Measurements from ENCODE around the gene EPHB1. TPM values are rescaled to one million over a fixed set of nuclear protein-coding genes. Genes with fewer than 3 reads are reported as not detected.

Gene EPHB1
- polyA plus RNA-seq, 1 of the 3 experiments (the other 2 are of a cell fraction) = 1.2 TPM

DNA sequence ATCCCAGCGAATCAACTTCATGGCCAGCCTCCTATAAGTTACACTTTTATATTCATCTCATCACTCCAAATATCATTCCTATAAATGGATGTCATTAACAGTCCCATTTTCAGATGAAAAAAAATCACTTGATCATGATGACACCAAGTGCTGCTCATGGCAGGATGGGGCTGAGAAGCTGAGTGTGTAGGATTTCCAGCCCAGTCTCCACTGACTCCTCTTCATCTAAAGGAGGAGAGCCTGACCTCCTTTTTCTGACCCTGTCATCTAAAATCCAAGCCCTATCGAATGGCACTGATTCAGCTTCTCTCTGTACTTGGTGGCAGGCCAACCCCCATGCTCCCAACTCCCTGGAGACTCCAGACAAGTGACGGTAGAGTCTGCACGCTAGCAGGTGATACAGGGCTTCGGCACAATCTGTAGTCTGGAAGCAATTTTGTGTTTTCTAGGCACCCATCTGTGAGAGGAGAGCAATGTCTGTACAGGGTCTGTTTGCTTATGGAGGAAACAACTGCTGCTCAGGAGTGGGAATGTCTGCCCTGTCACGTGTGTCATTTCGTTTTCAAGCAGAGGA is 103.2 kb downstream of the EPHB1 start:
- Histone ChIP-seq H3K36me3 (replicated peaks in 1 of 2; ENCODE audit: control insufficient read depth in 1 of 2, insufficient read depth in 2 of 2, low read length in 1 of 2) (no peaks in the 10 kb centered on the region), H3K27me3 (ENCODE audit: insufficient read depth) (no peaks in the 10 kb centered on the region), H3K27ac (ENCODE audit: low read depth in 2 of 2, low read length in 1 of 2) (no peak overlapping the region), H4K20me1 (ENCODE audit: insufficient read depth) (peaks cover 4% of the 10 kb centered on the region; the same call in 1 of the 2 replicates), H3F3A (replicated peaks; ENCODE audit: insufficient read depth) (no peaks in the 10 kb centered on the region), H3K9ac (no peak overlapping the region), H3K79me2 (ENCODE audit: insufficient read depth) (no peaks in the 10 kb centered on the region), H3K4me1 (ENCODE audit: control insufficient read depth in 1 of 2, insufficient read depth in 2 of 2, low read depth in 1 of 2, low read length in 1 of 2) (peaks cover 0 to 6% of the 10 kb centered on the region in 2 experiments; a peak in 2 of 4 replicates), H3K4me2 (no peak overlapping the region), H2AFZ (ENCODE audit: low read depth) (no peak overlapping the region), H3K4me3 (ENCODE audit: low read depth in 2 of 2, low read length in 1 of 2) (no peak overlapping the region), H3K9me2 (no peaks in the 10 kb centered on the region), H3K9me3 (no peaks in the 10 kb centered on the region)
- DNase-seq = no peak
- TF ChIP-seq JUND (IDR thresholded peaks at IDR 0.05) = no peak
- no peak for TF ChIP-seq TCF12 (IDR thresholded peaks at IDR 0.05)
- no peak for TF ChIP-seq RAD21 (IDR thresholded peaks at IDR 0.05; ENCODE audit: low read length)
- TF ChIP-seq EZH2phosphoT487 (IDR thresholded peaks at IDR 0.05; ENCODE audit: borderline replicate concordance, low read depth) = no peak
- TF ChIP-seq TAF1 (IDR thresholded peaks at IDR 0.05; ENCODE audit: borderline replicate concordance, low read depth, low read length) = no peak
- no peak for TF ChIP-seq YY1 (IDR thresholded peaks at IDR 0.05; ENCODE audit: low read depth)
- no peak for TF ChIP-seq GABPA (IDR thresholded peaks at IDR 0.05; ENCODE audit: low read depth)
- no peak for TF ChIP-seq POLR2AphosphoS5 (IDR thresholded peaks at IDR 0.05; ENCODE audit: low read depth, low read length)
- no peak for TF ChIP-seq FOXJ3 (CRISPR knock-in tag; IDR thresholded peaks at IDR 0.05)
- TF ChIP-seq GATA2 (CRISPR knock-in tag; IDR thresholded peaks at IDR 0.05) = no peak
- no peak for TF ChIP-seq SMC3 (IDR thresholded peaks at IDR 0.05; ENCODE audit: low read depth, low read length)
- TF ChIP-seq MEF2A (IDR thresholded peaks at IDR 0.05; ENCODE audit: borderline replicate concordance, low read depth) = no peak
- TF ChIP-seq EP300 (IDR thresholded peaks at IDR 0.05; ENCODE audit: borderline replicate concordance in 1 of 2, low read depth in 1 of 2, low read length in 1 of 2) = no peak
- WGBS (ENCODE audit: low lambda C conversion rate) = 51% methylated on average over 7 of the region's 7 CpGs
- CTCF ChIA-PET = interaction anchor here (1.4 kb wide), 1 partner anchor 47 kb away, joined by 3 read pairs; no protein-coding TSS in a partner anchor
- POLR2A ChIA-PET = no interaction called here

DNA sequence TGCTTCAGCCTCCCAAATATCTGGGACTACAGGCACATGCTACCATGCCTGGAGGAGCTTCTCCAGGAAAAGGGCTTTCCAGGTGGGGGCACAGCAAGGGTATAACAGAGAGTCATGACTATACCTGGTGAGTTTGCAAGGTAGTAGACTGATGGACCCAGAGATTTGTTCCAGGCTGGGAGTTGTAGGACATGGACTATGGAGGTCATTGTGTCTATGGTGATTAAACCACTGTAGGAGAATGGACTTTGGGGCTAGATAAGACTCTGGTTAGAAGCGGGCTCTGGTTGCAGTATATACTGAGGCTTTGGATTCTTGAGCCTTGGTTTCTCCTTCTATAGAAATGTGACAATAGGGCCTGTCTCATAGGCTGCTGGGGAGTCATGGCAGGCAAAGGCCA is 104.7 kb downstream of the EPHB1 start:
- no peaks in the 10 kb centered on the region for H3K9me3 ChIP-seq
- no peaks in the 10 kb centered on the region for H3K79me2 ChIP-seq (ENCODE audit: insufficient read depth)
- no peaks in the 10 kb centered on the region for H3F3A ChIP-seq (replicated peaks; ENCODE audit: insufficient read depth)
- no peak for DNase-seq
- no peak overlapping the region for H3K9ac ChIP-seq
- H4K20me1 ChIP-seq (ENCODE audit: insufficient read depth) = peaks cover 4% of the 10 kb centered on the region; the same call in 1 of the 2 replicates
- no peaks in the 10 kb centered on the region for H3K9me2 ChIP-seq
- H3K4me3 ChIP-seq (ENCODE audit: low read depth in 2 of 2, low read length in 1 of 2) = no peak overlapping the region
- H3K4me1 ChIP-seq (ENCODE audit: control insufficient read depth in 1 of 2, insufficient read depth in 2 of 2, low read depth in 1 of 2, low read length in 1 of 2) = peaks cover 0 to 15% of the 10 kb centered on the region in 2 experiments; a peak in 2 of 4 replicates
- WGBS (ENCODE audit: low lambda C conversion rate) = 67% methylated on average over 1 of the region's 1 CpG
- H3K27me3 ChIP-seq (ENCODE audit: insufficient read depth) = no peaks in the 10 kb centered on the region
- H2AFZ ChIP-seq (ENCODE audit: low read depth) = no peak overlapping the region
- POLR2A ChIA-PET = no interaction called here
- CTCF ChIA-PET = no interaction called here
- no peaks in the 10 kb centered on the region for H3K36me3 ChIP-seq (replicated peaks in 1 of 2; ENCODE audit: control insufficient read depth in 1 of 2, insufficient read depth in 2 of 2, low read length in 1 of 2)
- H3K4me2 ChIP-seq = no peak overlapping the region
- TF ChIP-seq TCF12 (IDR thresholded peaks at IDR 0.05) = no peak
- TF ChIP-seq, protein P1, sequence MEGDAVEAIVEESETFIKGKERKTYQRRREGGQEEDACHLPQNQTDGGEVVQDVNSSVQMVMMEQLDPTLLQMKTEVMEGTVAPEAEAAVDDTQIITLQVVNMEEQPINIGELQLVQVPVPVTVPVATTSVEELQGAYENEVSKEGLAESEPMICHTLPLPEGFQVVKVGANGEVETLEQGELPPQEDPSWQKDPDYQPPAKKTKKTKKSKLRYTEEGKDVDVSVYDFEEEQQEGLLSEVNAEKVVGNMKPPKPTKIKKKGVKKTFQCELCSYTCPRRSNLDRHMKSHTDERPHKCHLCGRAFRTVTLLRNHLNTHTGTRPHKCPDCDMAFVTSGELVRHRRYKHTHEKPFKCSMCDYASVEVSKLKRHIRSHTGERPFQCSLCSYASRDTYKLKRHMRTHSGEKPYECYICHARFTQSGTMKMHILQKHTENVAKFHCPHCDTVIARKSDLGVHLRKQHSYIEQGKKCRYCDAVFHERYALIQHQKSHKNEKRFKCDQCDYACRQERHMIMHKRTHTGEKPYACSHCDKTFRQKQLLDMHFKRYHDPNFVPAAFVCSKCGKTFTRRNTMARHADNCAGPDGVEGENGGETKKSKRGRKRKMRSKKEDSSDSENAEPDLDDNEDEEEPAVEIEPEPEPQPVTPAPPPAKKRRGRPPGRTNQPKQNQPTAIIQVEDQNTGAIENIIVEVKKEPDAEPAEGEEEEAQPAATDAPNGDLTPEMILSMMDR (IDR thresholded peaks at IDR 0.05) = no peak
- no peak for TF ChIP-seq GATA2 (CRISPR knock-in tag; IDR thresholded peaks at IDR 0.05)
- no peak for TF ChIP-seq POLR2AphosphoS5 (IDR thresholded peaks at IDR 0.05; ENCODE audit: low read depth, low read length)
- TF ChIP-seq YY1 (IDR thresholded peaks at IDR 0.05; ENCODE audit: low read depth) = no peak
- TF ChIP-seq, protein P2, sequence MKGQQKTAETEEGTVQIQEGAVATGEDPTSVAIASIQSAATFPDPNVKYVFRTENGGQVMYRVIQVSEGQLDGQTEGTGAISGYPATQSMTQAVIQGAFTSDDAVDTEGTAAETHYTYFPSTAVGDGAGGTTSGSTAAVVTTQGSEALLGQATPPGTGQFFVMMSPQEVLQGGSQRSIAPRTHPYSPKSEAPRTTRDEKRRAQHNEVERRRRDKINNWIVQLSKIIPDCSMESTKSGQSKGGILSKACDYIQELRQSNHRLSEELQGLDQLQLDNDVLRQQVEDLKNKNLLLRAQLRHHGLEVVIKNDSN (IDR thresholded peaks at IDR 0.05; ENCODE audit: borderline replicate concordance, low read depth) = no peak
- TF ChIP-seq, protein P3, sequence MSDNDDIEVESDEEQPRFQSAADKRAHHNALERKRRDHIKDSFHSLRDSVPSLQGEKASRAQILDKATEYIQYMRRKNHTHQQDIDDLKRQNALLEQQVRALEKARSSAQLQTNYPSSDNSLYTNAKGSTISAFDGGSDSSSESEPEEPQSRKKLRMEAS (IDR thresholded peaks at IDR 0.05; ENCODE audit: low read depth) = no peak
- no peak for TF ChIP-seq TAF1 (IDR thresholded peaks at IDR 0.05; ENCODE audit: borderline replicate concordance, low read depth, low read length)
- H3K27ac ChIP-seq (ENCODE audit: low read depth in 2 of 2, low read length in 1 of 2) = no peak overlapping the region
